ENCODE results near the gene SP9.

GRCh38 chr2:174325373-174326160 lies 9.2 kb upstream of the SP9 start:
- TF ChIP-seq CTCF (IDR thresholded peaks at IDR 0.05) (no peak), POLR2A (IDR thresholded peaks at IDR 0.05) (no peak)

Measured in testis (tissue), 2 donors.